HPDE6-E6E7 (cell line): ENCODE measurements around the gene CLCNKB.
"Not testable (repeated sequence)": the region's sequence is repeated elsewhere in the genome, so short reads cannot be mapped to it uniquely, and the experiment has no call there.

ENCODE experiments used
- DNase-seq: peaks from one replicate; pipeline ENCODE4 v3.0.0; 2011; ENCODE audit warnings: missing footprints; ENCODE audit errors: extremely low spot score

The CLCNKB gene

GRCh38 chr1:16043521-16043920, at the start of gene CLCNKB:
Gene CLCNKB (plus strand): TSS chr1:16043782. CDS start chr1:16044493, 711 bp downstream.
- DNase-seq, result no peak

GRCh38 chr1:15994081-15994480, 49.5 kb upstream of the CLCNKB start:
- no peak for DNase-seq

GRCh38 chr1:15994590-15995351, 48.8 kb upstream of the CLCNKB start:
- DNase-seq, result peak; percentile 51

- DNase-seq, result no peak
These were observed 46.5 kb upstream of the CLCNKB start for GRCh38 chr1:15997076-15997585.

GRCh38 chr1:15997637-15998280, 45.8 kb upstream of the CLCNKB start:
- no peak for DNase-seq

- no peak for DNase-seq
These were observed 44.7 kb upstream of the CLCNKB start for GRCh38 chr1:15998929-15999328.

GRCh38 chr1:16001274-16001673, 42.3 kb upstream of the CLCNKB start:
- not testable (repeated sequence) for DNase-seq

GRCh38 chr1:16005597-16005996, 38.0 kb upstream of the CLCNKB start:
- DNase-seq, result no peak

- no peak for DNase-seq
These were observed 37.6 kb upstream of the CLCNKB start for GRCh38 chr1:16006010-16006409.

GRCh38 chr1:16006552-16007485, 36.8 kb upstream of the CLCNKB start:
- DNase-seq, result peak; percentile 83

GRCh38 chr1:16007671-16008341, 35.8 kb upstream of the CLCNKB start:
- DNase-seq, result no peak

- DNase-seq, result peak; percentile 65
These were observed 34.5 kb upstream of the CLCNKB start for GRCh38 chr1:16009030-16009460.

- DNase-seq, result no peak
These were observed 33.9 kb upstream of the CLCNKB start for GRCh38 chr1:16009678-16010077.

- no peak for DNase-seq
These were observed 32.7 kb upstream of the CLCNKB start for GRCh38 chr1:16010837-16011236.

GRCh38 chr1:16011936-16012589, 31.5 kb upstream of the CLCNKB start:
- no peak for DNase-seq

GRCh38 chr1:16012590-16013219, 30.9 kb upstream of the CLCNKB start:
- no peak for DNase-seq

GRCh38 chr1:16013220-16013907, 30.2 kb upstream of the CLCNKB start:
- peak; percentile 65 for DNase-seq

GRCh38 chr1:16013908-16014258, 29.7 kb upstream of the CLCNKB start:
- DNase-seq, result no peak

GRCh38 chr1:16014509-16015482, 28.8 kb upstream of the CLCNKB start:
- DNase-seq, result no peak
